ENCODE data around the gene ATP10A. TPM values are rescaled to one million over a fixed set of nuclear protein-coding genes. Genes with fewer than 3 reads are reported as not detected.

The ATP10A gene
- total RNA-seq, 1 experiment from 2014 or later, result 3.9 TPM

- H3K27ac Mint-ChIP-seq, result peak overlapping the region in 1 of 3 experiments; percentile 42; a peak in 1 of 7 replicates
- H2AFZ ChIP-seq (ENCODE audit: low read length), result no peak overlapping the region
- no peak overlapping the region for H3K18ac ChIP-seq (ENCODE audit: insufficient read length, low read depth, low read length)
- H3K56ac ChIP-seq (ENCODE audit: insufficient read length, low read depth, low read length), result no peak overlapping the region
- no peak overlapping the region for H4K91ac ChIP-seq (ENCODE audit: insufficient read length, low read depth, low read length)
- H3K79me1 ChIP-seq (ENCODE audit: insufficient read depth, low read depth, low read length, poor library complexity, severe bottlenecking), result no peaks in the 10 kb centered on the region
- H3K14ac ChIP-seq (ENCODE audit: insufficient read depth, low read length), result no peak overlapping the region
- H3K9me3 Mint-ChIP-seq, result peaks cover 7 to 15% of the 10 kb centered on the region in 2 experiments; a peak in 4 of 5 replicates
- H2BK5ac ChIP-seq (ENCODE audit: insufficient read length, low read length), result no peak overlapping the region
- H3K4me3 Mint-ChIP-seq, result no peak overlapping the region
- no peak overlapping the region for H2BK15ac ChIP-seq (ENCODE audit: low read depth, low read length)
- H3K23me2 ChIP-seq (ENCODE audit: insufficient read length, low read depth, low read length, poor library complexity, severe bottlenecking), result no peaks in the 10 kb centered on the region
- no peak overlapping the region for H3K23ac ChIP-seq (ENCODE audit: insufficient read length, low read depth, low read length)
- H3K4me1 Mint-ChIP-seq, result peaks cover 5 to 6% of the 10 kb centered on the region in 2 experiments; a peak in 3 of 4 replicates
- H4K8ac ChIP-seq (replicated peaks; ENCODE audit: insufficient read length, low read depth, low read length), result no peak overlapping the region
- no peak overlapping the region for H3K4ac ChIP-seq (ENCODE audit: low read depth, low read length)
- H3K27ac ChIP-seq (ENCODE audit: insufficient read length, low read depth, low read length), result no peak overlapping the region
- no peaks in the 10 kb centered on the region for H3K4me1 ChIP-seq (ENCODE audit: insufficient read depth, low read length)
- no peak overlapping the region for H3T11ph ChIP-seq (ENCODE audit: low read length)
- no peak overlapping the region for H2BK120ac ChIP-seq (ENCODE audit: low read depth, low read length, poor library complexity, severe bottlenecking)
- H3K79me2 ChIP-seq (ENCODE audit: insufficient read depth, low read length), result no peaks in the 10 kb centered on the region
- TF ChIP-seq CTCF (conservative IDR thresholded peaks at IDR 0.05), result no peak
- no peak overlapping the region for H3K4me2 ChIP-seq (ENCODE audit: insufficient read depth, insufficient read length, low read length)
- no peak overlapping the region for H3K9ac ChIP-seq (ENCODE audit: extremely low read depth, insufficient read length, low read length)
- peaks cover 2% of the 10 kb centered on the region for H3K27me3 Mint-ChIP-seq (ENCODE audit: low read depth)
- H2AK5ac ChIP-seq (ENCODE audit: insufficient read length, low read length), result no peak overlapping the region
- H3K27me3 ChIP-seq (ENCODE audit: insufficient read depth, low read length), result no peaks in the 10 kb centered on the region
- no peak overlapping the region for H2BK12ac ChIP-seq (ENCODE audit: insufficient read length, low read depth, low read length)
- DNase-seq, result no peak
- H3K36me3 Mint-ChIP-seq (ENCODE audit: insufficient read depth in 1 of 3, low read depth in 3 of 3), result peaks cover 0 to 14% (median 0%) of the 10 kb centered on the region in 3 experiments; a peak in 3 of 7 replicates
- no peak overlapping the region for H2BK20ac ChIP-seq (ENCODE audit: low read depth, low read length, poor library complexity, severe bottlenecking)
- no CpG with 5 or more reads among the region's 5 CpGs for WGBS (ENCODE audit: extremely low coverage, insufficient read length, low lambda C conversion rate)
- H3K9me3 ChIP-seq (ENCODE audit: control insufficient read depth, low read depth, low read length), result no peaks in the 10 kb centered on the region
- H4K5ac ChIP-seq (ENCODE audit: insufficient read length, low read depth, low read length), result no peak overlapping the region
- no peaks in the 10 kb centered on the region for H4K20me1 ChIP-seq (ENCODE audit: control insufficient read depth, insufficient read depth, insufficient read length)
Observed at GRCh38 chr15:25884370-25884769, 21.2 kb upstream of the ATP10A start.
